Glomerular visceral epithelial cell (primary cell): ENCODE measurements around the gene FBXO31.
A peak's percentile ranks its signal among the peaks of the same experiment; 100 is the strongest.

ENCODE experiments used
- DNase-seq: peaks from one replicate; pipeline ENCODE4 v3.0.0-alpha.2; 2016; ENCODE audit errors: extremely low spot score

The FBXO31 gene

DNA sequence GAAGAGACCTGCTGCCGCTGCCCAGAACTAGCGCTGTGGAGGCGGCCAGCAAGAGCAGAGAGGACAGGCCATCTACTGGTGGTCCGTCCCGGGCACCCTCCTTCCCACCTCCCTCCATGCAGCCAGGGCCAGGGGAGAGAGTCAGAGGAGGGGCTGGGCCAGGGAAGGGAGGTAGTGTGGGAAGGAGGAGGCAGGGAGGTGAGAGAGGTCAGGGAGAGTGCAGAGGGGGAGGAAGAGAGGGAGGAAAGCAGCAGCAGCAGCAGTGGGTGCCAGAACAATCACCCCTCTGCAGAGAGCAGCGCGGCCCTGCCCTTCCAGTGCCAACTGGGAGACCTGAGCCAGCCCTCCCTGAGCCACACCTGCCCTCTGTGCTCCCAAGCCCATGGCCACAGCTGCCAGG lies 73.0 kb downstream of the FBXO31 start:
- no peak for DNase-seq

DNA sequence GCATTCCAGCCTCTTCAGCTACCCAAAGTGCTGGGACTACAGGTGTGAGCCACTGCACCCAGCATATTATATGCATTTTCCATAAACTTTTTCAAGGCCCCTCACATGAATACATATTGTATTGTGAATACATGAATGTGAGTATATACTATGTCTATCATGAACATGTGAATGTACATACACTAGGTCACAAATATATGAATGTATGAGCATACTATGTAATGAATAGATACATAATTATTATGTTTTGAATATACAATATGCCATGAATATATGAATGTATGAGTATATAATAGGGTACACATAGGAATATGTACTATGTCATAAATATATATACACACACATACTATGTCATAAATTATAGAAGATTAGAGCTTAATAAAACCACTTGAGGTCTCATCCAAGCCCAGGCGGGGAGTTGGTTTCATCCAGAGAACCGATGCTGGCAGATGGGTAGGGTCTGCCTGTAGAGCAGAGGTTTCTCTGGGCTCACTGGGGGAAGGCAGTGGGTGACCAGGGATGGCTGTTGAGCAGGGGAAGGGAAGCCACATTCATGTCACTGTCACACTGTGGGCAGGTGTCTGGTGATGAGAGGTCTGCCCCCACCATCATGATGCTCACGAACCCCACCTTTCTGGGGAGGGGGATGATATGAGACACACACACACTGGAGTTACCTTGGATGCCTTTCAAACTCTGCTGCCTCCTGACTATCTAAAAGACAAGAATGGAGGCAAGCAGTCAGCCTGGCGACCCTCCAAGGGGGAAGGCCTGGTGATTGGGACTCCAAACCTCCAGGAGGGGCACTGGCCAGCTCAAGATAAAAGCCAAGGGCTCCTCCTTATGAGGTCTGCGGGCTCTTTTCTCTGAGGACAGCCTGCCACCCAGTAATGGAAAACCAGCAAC lies 73.7 kb downstream of the FBXO31 start:
- DNase-seq = no peak

DNA sequence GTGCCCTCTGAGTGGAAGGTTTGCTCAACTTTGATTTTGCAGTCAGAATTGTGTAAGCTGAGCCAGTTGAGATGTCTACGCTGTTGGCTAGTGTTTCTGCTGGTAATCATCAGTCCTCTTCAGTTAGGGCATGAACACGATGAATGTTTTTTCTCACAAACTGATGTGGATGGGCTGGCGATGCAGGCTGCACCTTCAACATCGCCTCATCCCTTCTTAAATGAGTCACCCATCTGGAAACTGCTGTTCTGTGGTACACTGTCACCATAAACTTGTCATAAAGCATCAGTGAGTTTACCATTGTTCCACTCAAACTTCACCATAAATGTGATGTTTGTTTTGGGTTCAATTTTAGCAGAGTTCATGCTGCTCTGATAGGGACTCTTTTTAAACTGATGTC lies 74.8 kb downstream of the FBXO31 start:
- DNase-seq = no peak

DNA sequence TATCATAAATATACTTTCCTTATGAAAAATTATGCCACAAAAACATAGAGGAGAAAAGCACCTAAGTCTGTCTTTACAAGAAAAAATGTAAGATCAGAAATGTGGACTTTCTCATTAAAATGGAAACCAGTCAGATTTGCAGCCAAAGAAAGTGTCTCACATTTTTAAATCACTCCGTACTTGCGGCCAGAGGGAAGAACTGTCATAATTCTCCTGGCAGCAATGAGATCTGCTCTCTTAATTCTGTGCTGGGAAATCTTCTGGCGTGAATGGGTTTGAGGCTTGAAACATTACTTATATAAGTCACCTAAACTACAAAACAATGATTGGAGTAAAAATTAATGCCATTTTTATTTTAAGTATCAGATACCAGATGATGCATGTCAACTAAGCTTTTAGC lies 77.1 kb downstream of the FBXO31 start:
- DNase-seq = no peak

DNA sequence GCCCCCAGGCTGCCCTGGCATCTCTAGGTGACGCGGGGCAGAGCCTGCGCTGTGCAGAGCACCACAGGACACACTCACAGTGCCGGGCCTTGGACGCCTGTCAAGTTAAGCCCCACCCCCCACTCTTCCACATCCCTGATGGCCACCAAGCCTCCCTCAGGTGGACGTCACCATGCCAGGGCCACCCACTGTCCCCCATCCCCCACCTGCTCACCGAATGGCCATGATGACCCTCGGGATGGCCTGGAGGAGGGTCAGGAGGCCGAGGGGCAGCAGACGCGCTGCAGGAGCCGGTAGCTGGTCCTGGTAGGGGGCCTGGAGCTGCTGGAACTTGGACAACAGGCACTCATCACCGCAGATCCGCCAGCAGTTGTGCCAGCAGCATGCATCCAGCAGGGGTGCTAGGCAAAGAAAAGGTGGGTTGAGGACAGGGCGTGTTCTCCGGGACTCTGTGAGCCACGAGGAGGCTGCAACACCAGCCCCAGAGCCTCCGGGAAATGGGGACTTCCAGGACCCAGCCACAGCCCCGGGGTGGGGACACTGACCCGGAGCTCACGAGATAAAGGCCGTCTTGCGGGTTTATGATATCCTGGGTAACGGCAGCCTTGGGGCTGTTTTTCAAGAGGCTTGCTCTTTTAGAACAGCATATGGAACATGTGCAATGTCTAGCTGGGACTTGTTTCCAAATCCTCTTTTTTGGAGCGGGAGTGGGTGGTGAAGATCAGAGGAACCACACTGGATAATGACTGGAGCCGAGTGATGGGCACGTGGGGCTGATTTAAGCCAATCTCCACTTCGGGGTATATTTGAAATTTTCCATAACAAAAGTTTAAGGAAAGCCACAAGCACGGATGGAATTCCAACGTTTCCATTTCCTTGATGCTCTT lies 77.8 kb downstream of the FBXO31 start:
- no peak for DNase-seq

DNA sequence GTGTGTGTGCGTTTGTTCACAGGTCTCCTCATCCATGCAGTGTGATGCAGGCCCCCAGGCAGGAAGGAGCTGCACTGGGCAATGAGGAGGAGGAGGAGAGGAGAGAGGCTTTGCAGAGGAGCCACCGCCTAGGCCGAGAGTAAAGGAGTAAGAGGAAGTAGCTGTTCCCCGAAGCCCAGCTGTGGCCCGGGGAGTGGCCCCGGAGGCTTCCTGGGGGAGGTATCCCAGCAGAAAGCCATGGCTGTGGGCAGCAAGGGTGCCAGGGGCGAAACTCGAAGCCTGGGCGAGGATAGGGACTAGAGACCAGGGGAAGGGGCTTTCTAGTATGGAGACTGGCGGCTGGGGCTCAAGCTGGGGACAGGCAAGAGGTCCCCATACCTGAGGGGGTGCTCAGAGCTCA lies 78.6 kb downstream of the FBXO31 start:
- no peak for DNase-seq

DNA sequence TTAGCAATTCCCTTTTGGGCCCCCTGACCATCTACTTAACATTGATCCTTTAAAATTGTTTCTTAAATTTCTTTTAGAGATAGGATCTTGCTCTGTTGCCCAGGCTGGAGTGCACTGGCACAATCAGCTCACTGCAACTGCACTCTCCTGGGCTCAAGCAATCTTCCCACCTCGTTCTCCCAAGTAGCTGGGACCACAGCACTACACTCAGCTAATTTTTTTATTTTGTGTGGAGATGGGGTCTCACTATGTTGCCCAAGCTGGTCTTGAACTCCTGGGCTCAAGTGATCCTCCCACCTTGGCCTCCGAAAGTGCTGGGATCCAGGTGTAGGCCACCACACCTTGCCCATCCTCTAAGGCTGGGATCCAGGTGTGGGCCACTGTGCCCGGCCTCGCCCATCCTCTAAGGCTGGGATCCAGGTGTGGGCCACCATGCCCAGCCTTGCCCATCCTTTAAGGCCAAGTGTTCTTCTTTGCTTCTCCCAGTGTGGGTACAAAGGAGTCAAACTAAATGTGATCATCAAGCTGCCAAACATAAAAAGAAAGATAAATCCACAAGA lies 79.5 kb downstream of the FBXO31 start:
- no peak for DNase-seq

DNA sequence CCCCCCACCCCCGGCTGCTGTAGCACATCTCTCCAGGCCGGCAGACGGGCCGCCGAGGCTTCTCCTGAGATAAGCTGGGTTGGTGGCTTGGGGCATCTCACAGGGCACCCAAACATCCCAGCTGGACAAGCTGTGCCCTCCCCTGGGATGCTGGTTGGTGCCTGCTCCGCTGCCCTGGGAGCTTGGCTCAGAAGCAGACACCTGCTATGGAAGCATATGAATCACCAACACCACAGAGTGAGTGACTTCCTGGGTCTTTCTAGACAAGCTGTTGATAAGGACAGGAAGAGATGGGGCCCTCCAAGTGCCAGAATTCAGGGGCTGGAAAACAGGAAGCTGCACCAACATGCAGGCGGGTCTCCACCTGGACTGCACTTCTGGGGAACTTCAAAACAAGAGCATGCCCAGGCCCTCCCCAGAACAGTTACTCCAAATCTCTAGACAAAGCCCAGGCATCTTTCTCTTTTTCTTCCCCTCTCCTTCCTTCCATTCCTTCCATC lies 80.1 kb downstream of the FBXO31 start:
- peak; percentile 42 for DNase-seq

DNA sequence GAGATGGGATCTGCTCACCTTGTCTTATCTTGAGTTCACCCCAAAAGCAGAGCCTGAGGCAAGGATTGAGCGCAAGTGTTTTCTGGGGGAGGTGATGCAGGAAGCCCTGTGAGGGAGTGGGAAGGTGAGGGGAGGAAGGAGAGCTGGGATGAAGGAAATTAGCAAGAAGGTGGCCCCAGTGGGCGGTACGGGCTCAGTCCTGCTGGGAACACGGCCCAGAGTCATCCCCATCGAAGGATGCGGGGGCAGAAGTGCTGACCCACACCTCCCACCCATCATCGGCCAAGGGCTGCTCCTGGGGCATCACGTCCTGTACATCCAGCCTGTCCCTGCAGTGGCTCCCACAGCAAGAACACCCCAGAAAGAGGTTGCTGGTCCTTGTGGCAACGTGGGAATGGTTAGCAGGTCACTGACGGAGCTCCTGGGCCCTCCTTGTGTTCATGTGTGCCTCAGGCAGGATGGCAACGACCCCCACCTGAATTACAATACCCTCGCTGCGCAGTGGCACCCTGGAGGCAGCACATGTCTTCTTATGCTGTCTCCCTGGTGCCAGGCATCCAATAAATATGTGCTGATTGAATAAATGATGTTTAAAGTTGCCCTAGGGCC lies 84.6 kb downstream of the FBXO31 start:
- no peak for DNase-seq

DNA sequence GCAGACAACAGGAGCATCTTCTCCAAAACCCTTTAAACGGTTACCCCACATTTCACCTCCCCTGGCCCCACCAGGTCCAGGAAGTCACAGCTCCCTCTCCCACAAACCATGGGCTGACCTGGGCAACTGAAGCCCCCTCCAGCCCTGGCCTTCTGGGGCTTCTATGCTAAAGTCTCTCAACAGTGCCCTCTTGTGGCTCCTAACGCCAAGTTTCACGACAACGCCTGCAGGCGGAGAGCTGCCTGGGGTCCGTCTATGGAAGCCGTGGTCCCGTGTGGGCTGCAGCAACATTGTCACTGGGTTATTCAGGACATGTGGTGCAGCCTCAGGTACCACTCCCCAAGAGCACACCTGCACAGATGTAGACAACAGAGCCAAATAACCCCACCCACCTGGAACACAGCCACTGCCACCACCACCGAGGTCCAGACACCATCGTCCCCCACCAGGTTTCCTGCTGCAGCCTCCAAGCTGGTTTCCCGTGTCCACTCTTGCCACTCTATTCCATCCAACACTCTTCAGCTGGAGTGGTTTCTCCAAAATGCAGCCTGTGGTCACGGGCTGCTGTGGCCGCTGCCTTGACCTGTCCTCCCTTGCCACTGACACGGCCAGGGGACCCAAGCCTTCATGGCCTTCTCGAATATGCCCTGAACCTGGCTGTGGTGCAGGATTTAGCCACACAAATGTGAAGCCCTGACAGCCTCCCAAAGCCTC lies 85.5 kb downstream of the FBXO31 start:
- DNase-seq = no peak

DNA sequence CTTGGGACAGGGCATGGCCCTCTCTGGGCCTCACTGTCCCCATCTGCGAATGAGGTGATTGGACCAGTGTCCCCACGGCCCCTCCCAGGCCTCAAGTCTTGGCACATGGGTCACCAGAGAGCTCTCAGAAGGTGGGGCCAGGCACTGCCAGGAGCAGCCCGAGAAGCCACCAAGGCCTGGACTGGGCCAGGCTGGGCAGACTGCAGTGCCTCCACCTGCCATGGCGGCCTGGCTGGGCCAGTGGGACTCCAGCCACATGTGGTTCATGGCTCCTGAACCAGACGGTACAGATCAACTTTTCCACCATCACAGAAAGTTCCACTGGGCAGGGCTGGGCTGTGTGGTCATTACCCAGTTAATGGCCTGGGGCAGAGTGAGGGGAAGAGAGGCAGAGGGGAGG lies 86.2 kb downstream of the FBXO31 start:
- DNase-seq = no peak

DNA sequence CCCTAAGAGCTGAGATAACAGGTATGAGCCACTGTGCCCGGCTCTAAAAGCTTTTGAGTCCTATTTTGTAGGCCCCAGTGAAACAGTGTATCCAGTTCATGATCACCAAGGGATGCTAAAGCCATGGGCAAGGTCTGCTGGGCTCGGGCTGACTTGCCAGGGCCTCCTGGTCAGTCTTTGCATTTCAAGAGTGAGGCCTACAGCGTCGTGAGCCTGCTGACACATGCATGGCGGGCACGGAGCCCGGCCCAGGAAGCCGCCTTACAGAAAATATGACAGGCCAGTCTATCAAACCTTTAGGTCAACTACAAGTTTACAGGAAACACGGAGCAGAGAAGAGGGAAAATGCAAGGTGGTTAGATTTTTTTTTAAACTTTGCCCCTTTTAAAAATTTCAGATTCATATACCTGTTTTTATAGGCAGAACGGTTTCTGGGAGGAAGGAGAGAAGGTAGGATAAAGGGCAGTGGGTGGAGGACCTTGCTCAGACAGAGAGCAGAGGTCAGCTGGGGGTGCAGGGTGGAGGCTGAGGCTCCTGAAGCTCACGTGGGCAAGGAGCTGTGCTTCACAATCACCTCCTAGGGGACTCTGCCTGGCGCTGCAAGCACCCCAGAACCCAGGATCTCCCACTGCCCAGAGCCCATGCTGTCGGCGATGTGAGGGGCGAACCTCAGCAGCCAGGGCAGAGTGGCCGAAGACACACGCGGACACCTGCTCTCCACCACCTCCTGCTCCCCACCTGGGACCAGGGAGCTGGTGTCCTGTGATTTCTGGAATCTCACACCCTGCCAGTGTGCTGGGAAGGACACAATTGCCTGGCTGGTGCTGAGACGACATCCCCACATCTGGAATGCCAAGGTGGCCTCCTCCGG lies 87.7 kb downstream of the FBXO31 start:
- no peak for DNase-seq

DNA sequence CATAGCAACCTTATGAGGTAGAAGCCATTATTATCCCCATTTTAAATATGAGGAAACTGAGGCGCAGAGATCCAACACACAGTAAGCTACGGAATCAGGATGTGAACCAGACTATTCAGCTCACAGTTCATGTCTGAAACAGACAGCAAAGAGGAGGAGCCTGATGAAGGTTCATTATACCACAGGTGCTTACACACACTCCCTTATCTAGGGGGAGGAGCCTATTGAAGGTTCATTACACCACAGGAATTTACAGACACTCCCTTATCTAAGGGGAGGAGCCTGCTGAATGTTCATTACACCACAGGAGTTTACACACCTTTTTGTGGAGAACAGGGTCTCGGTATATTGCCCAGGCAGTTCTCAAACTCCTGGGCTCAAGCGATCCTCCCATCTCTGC lies 88.3 kb downstream of the FBXO31 start:
- no peak for DNase-seq

DNA sequence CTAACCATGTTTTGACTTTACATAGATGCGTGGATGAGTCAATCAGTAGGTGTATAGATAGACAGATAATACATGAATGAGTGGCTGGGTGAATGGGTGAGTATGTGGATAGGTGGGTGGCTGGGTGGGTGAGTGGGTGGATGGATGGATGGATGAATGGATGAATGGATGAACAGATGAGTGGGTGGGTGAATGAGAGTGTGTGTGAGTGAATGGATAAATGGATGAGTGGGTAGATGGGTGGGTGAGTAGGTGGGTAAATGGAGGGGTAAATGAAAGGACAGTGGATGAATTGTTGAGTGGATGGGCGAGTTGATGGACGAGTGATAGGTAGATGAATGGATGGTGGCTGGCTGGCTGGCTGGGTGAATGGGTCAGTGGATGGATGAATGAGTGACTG lies 89.6 kb downstream of the FBXO31 start:
- no peak for DNase-seq

DNA sequence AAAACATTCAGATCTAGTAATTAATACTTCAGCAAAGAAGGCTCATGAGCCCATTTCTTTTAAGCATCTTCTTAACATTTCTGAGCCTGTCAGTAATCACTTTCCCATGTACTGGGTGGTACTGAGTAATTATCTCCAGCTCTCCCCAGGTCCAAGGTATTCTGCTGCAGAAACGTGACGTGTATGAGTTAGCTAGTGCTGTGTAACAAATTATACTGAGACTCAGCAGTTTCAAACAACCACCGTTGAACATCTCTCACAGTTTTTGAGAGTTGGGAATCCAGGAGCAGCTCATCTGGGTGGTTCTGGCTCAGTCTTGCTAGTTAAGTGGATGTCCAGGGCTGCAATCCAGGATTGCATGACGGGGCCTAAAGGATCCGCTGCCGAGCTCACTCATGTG lies 91.6 kb downstream of the FBXO31 start:
- DNase-seq = no peak

DNA sequence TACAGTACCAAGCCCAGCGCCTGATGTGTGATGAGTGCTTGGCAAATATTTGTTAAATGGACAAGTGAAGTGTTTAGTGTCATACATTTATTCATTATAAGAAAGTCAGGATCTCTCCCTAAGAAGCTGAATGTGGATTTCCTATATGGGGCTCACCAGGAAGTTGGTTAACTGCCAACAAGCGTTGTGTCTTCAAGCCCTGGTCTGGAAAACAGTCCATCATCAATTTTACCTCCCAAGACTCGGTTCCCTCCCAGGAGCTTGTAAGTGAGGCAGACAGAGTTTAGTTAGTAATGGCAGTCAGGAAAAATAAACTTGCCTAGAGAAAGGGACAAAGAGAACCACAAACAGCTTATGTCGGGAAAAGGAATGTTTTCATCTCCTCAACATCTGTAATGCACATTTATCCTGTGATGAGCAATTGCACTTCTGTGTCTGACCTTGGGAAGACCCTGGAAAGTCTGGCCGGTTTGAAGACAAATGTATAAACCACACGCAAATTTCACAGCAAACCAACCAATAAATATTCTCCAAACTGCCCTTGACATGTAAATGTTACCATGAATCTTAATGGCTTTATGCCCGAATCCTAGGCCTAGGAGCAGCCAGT lies 94.7 kb downstream of the FBXO31 start:
- no peak for DNase-seq

DNA sequence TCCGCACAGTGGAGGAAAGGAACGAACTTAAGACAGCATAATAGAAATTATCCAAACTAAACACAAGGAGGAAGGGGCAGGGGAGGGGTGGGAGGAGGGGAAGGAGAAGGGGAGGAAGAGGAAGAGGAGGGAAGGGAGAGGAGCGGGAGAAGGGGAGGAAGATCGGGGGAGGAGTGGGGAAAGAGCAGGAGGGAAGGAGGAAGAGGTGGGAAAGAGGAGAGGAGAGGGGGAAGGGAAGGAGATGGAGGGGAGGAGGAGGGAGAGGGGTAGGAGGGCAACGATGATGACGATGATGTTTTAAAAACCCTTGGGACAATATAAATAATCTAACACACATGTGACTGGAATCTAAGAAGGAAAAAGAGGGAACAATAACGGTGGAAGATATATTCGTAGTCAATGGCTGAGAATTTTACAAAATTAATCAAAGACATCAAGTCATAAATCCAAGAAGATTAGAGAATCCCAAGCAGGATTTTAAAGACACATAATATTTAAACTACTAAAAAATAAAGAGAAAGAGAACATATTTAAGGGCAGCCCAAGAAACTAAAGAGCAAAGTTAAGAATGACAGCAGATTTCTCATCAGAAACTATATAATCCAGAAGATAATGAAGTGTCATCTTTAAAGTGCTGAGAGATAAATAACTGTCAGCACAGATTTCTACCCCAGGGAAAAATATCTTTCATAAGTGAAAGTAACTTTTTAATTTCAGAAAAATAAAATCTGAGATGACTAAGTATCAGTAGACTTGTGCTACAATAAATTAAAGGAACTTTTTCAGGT lies 96.5 kb downstream of the FBXO31 start:
- DNase-seq = no peak

DNA sequence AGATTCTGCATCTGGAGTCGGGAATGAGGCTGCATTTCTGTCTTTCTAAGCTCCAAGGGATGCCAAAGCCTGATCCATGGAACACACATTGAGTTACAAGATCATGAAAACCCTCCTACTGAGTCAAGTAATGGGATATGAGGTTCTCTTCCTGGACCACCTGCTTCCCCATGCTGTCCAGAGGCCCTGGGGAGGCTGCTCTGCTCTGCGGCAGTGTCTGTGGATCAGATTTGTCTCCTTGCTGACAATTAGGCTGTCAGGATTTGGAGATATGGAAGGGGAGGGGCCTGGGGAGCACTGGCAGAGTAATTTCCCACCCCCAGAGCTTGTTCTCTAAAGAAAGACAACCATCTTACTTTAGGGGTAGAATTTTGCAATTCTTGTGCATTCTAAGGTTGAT lies 99.4 kb downstream of the FBXO31 start:
- no peak for DNase-seq

DNA sequence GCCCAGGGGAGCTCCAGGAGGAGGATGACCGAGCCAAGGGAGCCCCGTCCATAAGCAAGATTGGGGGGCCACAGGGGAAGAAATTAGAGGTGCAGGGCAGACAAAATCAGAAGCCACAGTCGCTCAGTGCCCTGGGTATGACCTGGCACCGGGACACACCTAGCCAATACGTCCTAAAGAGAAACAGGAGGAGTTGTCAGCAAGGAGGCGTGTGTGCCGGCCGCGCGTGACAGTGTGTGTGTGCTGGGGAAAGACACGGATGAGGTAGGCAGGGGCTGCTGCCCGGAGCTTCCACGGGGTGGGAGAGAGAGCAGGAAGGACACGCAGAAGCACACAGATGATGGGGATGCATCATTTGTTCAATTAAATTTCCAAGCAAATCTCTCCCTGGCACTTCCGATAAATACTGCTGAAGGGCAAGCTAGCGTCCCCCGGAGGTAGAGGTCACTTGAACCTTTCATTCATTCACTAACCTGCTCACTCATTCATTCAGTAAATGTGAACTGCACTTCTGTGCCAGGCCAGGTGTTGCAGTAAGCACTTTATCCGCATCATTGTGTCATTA lies 104.4 kb downstream of the FBXO31 start:
- DNase-seq = no peak
